Midbrain (tissue), 1 donor: ENCODE data around the gene SCLY.
"Not testable (repeated sequence)": the region's sequence is repeated elsewhere in the genome, so short reads cannot be mapped to it uniquely, and the experiment has no call there.

Experiments used
- DNase-seq: peaks from one replicate; lab custom pipeline; 2025; lab: John Stamatoyannopoulos, UW

The SCLY gene

DNA sequence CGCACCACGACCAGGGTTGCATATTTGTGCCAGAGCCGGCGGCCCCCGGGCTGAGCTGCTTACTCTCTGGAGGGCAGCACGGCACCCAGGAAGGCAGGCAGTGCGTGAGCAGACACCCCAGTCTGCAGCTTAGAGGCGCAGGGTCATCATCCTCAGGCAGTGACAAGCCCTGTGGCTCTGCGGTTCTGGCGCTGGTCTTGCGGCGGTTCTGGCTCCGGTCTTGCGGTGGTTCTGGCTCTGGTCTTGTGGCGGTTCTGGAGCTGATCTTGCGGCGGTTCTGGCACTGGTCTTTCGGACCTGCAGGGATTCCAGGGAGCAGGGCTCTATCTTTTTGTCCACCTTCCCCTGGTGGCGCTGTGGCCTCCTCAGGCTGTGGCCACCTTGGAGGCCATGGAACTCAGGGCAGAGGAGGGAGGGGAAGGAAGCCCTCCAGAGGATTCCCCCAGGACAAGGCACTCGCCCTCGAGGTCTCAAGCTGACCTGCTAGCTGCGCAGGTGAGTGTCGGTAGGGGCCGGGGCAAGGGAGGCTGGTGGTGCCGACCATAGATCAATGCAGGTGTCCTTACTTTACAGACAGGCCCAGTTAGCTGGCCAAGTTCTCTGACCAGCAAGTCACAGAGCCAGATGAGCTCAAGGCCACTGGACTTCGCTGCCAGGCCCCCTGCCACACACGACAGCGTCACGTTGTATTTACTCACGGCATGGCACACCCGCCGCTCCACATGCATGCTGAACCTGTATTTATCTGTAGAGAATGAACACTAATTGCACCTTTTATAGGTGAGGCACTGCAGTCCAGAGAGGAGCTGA, 54.3 kb downstream of the SCLY start:
- DNase-seq, result no peak

GRCh38 chr2:238115709-238116108, 54.9 kb downstream of the SCLY start:
- DNase-seq, result not testable (repeated sequence)

GRCh38 chr2:238116298-238117198, 55.7 kb downstream of the SCLY start:
- no peak for DNase-seq

GRCh38 chr2:238117199-238118154, 56.7 kb downstream of the SCLY start:
- no peak for DNase-seq

GRCh38 chr2:238119756-238120462, 59.1 kb downstream of the SCLY start:
- DNase-seq, result no peak

DNA sequence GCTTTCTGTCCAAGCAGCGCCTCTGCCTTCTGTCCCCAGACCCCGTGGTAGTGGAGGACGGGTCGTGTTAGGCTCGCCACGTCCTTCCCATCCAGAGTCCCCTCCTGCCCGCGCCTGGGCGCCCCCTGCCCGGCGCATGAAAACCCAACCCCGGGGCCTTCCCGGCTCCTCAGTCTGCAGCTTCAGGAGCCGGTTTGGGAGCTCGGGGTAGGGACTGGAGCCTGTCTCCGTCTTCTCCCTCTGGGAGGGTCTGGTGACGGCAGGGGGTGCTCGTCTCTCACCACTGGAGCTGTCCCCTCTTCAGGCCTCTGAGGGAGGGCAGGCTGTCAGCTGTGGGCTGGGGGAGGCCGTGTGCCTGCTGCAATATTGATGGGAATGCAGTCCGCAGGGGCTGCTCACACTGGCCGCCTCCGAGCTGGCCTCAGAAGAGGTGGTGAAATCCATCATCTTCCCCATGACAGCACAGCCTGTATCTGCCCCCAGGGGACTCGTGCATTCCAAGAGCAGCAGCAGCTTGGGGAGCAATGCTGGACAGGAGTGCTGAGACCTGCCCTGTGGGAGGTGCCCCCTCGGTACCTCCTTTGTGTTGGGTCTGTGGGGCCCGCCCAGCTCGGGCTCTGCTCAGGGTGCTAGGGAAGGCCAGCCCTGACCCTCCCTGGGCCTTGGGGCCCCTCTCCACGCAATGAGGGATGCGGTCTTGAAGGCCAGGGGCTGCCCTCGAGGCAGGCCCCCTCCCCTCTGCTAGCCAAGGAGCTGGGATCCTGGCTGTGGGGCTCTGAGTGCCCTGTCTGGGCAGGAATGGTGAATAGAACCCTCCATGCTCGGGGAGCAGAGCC, 59.9 kb downstream of the SCLY start:
- no peak for DNase-seq

DNA sequence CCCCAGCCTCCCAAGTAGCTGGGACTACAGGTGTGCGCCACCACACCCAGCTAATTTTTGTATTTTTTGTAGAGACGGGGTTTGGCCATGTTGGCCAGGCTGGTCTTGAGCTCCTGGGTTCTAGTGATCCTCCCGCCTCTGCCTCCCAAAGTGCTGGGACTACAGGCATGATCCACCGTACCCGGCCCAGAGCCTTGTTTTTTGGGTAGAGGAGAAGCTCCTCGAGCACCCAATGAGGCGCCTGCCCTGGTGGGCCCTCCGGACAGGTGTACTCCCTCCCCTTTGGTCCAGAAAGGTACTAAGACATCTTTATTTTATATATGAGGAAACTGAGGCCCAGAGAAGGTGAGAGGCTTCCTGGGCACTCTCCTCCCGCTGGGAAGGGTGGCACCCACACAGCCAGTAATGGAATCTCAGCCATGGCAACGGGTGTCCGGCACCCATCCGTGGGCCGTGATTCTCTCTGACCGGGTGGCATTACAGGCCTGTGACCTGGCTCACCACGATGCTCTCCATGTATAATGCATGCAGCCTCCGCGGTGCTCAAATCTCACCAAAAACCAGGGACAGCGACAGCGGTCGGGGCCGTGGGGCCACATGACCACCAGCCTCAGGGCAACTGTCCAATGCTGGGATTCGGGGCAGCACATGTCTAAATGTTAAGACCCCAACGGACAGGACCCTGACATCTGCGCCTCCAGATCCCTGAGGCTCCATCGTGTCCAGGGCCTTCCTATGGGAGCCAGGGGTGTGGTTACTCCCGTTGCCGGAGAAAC, 60.9 kb downstream of the SCLY start:
- no peak for DNase-seq

GRCh38 chr2:238122287-238123217, 61.8 kb downstream of the SCLY start:
- DNase-seq, result no peak

DNA sequence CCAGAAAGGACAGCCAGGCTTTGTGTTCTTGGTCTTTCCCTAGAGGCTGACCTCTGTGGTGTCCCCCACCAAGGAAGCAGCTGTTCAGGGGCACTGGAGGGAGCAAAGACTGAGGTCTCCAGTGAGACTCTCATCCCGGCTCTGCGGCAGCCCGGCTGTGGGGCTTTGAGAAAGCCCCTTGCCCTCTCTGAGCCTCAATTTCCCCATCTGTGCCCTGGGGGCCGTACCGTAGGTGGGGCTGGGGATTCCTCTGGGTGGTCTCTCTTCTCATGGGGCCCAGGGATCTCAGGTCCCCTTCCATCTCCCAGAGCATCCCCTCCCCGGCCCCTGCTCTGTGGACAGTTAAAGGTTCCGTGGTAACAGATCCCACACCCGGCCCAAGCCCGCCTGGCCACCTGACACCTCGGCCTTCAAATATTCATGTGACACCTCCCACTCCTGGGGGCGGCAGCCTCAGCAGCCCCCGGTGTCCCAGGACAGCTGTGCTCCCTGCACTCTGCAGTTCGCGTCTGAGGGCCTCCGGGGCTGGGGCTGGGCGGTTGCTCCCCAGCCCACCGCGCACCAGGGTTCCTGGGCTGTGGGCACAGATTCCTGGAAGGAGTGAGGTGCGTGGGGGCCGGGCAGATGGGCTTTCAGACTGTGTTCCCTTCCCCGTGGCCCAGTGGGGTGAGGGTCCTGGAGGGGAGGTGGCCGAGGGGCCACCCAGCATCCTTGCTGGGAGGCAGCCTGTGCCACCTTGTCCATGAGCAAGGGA, 62.6 kb downstream of the SCLY start:
- no peak for DNase-seq

DNA sequence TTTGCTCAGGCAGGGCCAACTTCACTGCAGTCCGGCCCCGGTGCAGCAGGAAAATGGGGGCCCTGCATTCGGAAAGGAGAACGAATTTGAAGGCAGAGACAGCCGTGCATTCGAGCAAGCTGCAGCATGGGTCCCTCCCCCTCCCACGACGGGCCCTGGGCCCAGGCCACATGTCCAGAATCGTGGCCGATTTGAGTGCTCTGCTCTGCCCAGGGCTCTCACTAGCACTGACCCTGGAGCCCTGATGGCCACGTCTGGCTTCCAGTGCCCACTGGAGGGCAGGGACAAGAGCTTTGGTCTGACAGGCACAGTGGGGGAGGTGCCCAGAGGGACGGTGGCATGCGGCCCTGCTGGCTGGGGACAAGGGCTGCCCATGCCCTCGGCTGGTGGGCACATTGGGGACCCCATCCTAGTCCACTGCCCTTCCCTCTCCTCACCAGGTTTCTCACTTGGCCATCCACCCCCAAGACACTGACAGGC, 63.2 kb downstream of the SCLY start:
- DNase-seq, result no peak

DNA sequence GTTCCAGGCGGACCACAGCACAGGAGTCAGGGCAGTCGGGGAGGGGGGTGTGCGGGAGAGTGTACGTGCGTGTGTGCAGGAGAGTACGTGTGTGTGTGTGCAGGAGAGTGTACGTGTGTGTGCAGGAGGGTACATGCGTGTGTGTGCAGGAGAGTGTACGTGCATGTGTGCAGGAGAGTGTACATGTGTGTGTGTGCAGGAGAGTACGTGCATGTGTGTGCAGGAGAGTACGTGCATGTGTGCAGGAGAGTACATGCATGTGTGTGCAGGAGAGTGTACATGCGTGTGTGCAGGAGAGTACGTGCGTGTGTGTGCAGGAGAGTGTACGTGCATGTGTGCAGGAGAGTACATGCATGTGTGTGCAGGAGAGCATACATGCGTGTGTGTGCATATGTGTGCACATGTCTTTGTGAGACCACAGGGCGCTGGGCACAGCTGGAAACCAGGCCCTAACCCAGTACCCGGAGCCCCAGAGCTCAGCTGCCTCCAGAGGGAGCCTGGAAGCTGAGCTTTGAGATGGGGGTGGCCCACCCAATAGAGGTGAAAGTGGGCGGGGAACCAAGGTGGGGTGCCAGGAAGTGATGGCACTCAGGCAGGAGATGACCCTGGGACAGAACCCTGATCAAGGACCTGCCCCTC, 63.8 kb downstream of the SCLY start:
- no peak for DNase-seq

GRCh38 chr2:238125127-238125885, 64.5 kb downstream of the SCLY start:
- DNase-seq, result no peak

DNA sequence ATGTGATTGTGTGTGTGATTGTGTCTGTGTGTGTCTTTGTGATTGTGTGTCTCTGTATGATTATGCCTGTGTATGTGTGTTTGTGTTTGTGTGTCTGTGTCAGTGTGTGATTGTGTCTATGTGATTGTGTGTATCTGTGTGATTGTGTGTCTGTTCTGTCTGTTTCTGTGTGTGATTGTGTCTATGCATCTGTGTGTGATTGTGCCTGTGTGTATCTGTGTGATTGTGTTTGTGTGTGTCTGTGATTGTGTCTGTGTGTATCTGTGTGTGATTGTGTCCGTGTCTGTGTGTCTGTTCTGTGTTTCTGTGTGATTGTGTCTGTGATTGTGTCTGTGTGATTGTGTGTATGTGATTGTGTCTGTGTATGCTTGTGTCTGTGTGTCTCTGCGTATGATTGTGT, 65.5 kb downstream of the SCLY start:
- DNase-seq, result no peak

DNA sequence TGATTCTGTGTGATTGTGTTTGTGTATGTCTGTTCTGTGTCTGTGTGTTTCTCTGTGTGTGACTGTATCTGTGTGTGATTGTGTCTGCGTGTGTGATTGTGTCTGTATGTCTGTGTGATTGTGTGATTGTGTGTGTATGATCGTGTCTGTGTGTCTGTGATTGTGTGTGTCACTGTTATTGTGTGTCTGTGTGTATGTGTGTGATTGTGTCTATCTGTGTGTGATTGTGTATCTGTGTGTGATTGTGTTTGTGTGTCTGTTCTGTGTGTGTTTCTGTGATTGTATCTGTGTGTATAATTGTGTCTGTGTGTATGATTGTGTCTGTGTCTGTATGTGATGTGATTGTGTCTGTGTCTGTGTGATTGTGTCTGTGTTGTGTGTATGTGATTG, 66.0 kb downstream of the SCLY start:
- DNase-seq, result no peak

GRCh38 chr2:238127165-238128060, 66.6 kb downstream of the SCLY start:
- DNase-seq, result no peak
